Spinal cord (tissue), 10 donors: ENCODE measurements around the gene DBN1. TPM values are rescaled to one million over a fixed set of nuclear protein-coding genes. Genes with fewer than 3 reads are reported as not detected.

ENCODE experiments used
- DNase-seq, 6 donors: peaks; one replicate each; pipeline versions ENCODE4 v3.0.0 to v3.0.0-alpha.2; 2013 to 2015; ENCODE audit warnings: low spot score in 6 of 6, low read depth in 4 of 6
- H3K27ac ChIP-seq: one replicate; pipeline ENCODE4 v1.5.1; 2013; ENCODE audit warnings: low read depth, low read length, control low read depth
- H3K27me3 ChIP-seq: one replicate; pipeline ENCODE4 v1.6.1; 2013; ENCODE audit warnings: low read length; ENCODE audit not compliant: control insufficient read depth, insufficient read depth
- H3K36me3 ChIP-seq: one replicate; pipeline ENCODE4 v1.6.1; 2013; ENCODE audit warnings: low read length; ENCODE audit not compliant: control insufficient read depth, insufficient read depth
- H3K4me1 ChIP-seq: one replicate; pipeline ENCODE4 v1.6.1; 2013; ENCODE audit warnings: low read length; ENCODE audit not compliant: control insufficient read depth, insufficient read depth
- H3K4me3 ChIP-seq: one replicate; pipeline ENCODE4 v1.5.1; 2013; ENCODE audit warnings: low read depth, low read length, control low read depth
- H3K9me3 ChIP-seq: one replicate; pipeline ENCODE4 v1.6.1; 2013; ENCODE audit warnings: low read length; ENCODE audit not compliant: control insufficient read depth, insufficient read depth
- WGBS: methylation state at CpG from one replicate; pipeline ENCODE4 v1.1.5; 2013; ENCODE audit warnings: missing lambda C conversion rate; ENCODE audit not compliant: insufficient coverage; 5-methylcytosine and 5-hydroxymethylcytosine counted together
- polyA plus RNA-seq, 2 donors: library from polyadenylated mRNA; unstranded; fragments of 120-200 nt; gene quantifications; one replicate each; pipeline ENCODE4 v1.2.1, GENCODE V29; 2013; ENCODE audit not compliant: insufficient read length in 2 of 2
- total RNA-seq, 2 donors: library from RNA; depleted of rRNA in 1 of 2; stranded (reverse); fragments of 120-200 nt in 1 of 2; fragments of >200 nt in 1 of 2; gene quantifications; one replicate each; pipeline versions ENCODE4 v1.2.3 to v1.2.4, GENCODE V29; 2013 to 2014
- donor health status: healthy.

The DBN1 gene
- total and polyA plus RNA-seq, 4 donors, result 49.6 to 273 (median 173) TPM

- Histone ChIP-seq H3K27me3 (no peaks in the 10 kb centered on the region), H3K9me3 (no peaks in the 10 kb centered on the region), H3K4me1 (peaks cover 25% of the 10 kb centered on the region), H3K4me3 (no peak overlapping the region), H3K27ac (no peak overlapping the region), H3K36me3 (peaks cover 82% of the 10 kb centered on the region)
- 91% methylated on average over 16 of the region's 16 CpGs for WGBS
- DNase-seq, result no peak
These were observed 39.4 kb upstream of the DBN1 start for GRCh38 chr5:177512736-177513380.

- peaks cover 89% of the 10 kb centered on the region for H3K36me3 ChIP-seq
- 96% methylated on average over 34 of the region's 34 CpGs for WGBS
- H3K4me1 ChIP-seq, result peaks cover 20% of the 10 kb centered on the region
- no peaks in the 10 kb centered on the region for H3K9me3 ChIP-seq
- no peaks in the 10 kb centered on the region for H3K27me3 ChIP-seq
- no peak for DNase-seq
- H3K27ac ChIP-seq, result no peak overlapping the region
- no peak overlapping the region for H3K4me3 ChIP-seq
These were observed 38.6 kb upstream of the DBN1 start for GRCh38 chr5:177511796-177512675.

GRCh38 chr5:177511181-177511580, 37.7 kb upstream of the DBN1 start:
- H3K36me3 ChIP-seq, result peaks cover 89% of the 10 kb centered on the region
- H3K27me3 ChIP-seq, result no peaks in the 10 kb centered on the region
- peaks cover 18% of the 10 kb centered on the region for H3K4me1 ChIP-seq
- no peak overlapping the region for H3K4me3 ChIP-seq
- WGBS, result 91% methylated on average over 5 of the region's 5 CpGs
- no peak overlapping the region for H3K27ac ChIP-seq
- H3K9me3 ChIP-seq, result no peaks in the 10 kb centered on the region
- DNase-seq, result no peak

GRCh38 chr5:177510567-177511053, 37.2 kb upstream of the DBN1 start:
- H3K4me3 ChIP-seq, result no peak overlapping the region
- H3K36me3 ChIP-seq, result peaks cover 84% of the 10 kb centered on the region
- no peaks in the 10 kb centered on the region for H3K9me3 ChIP-seq
- 96% methylated on average over 15 of the region's 15 CpGs for WGBS
- peaks cover 12% of the 10 kb centered on the region for H3K4me1 ChIP-seq
- H3K27me3 ChIP-seq, result no peaks in the 10 kb centered on the region
- no peak overlapping the region for H3K27ac ChIP-seq
- DNase-seq, result no peak

- Histone ChIP-seq H3K36me3 (peaks cover 82% of the 10 kb centered on the region), H3K27ac (no peak overlapping the region), H3K4me1 (peaks cover 9% of the 10 kb centered on the region), H3K9me3 (no peaks in the 10 kb centered on the region), H3K27me3 (no peaks in the 10 kb centered on the region), H3K4me3 (no peak overlapping the region)
- 71% methylated on average over 11 of the region's 11 CpGs for WGBS
- DNase-seq, result no peak
These were observed 36.6 kb upstream of the DBN1 start for GRCh38 chr5:177509991-177510566.

GRCh38 chr5:177509381-177509951, 36.0 kb upstream of the DBN1 start, which contains the start of gene DOK3:
DOK3 (minus strand) TSS chr5:177509826; CDS start chr5:177509540, 286 bp downstream.
- no peak for DNase-seq
- Histone ChIP-seq H3K4me3 (no peak within 1 kb of the TSS), H3K27ac (no peak within 1 kb of the TSS), H3K36me3 (peaks cover 82% of the 10 kb centered on the region), H3K4me1 (peaks cover 9% of the 10 kb centered on the region), H3K27me3 (no peaks in the 10 kb centered on the region), H3K9me3 (no peaks in the 10 kb centered on the region)
- 44% methylated on average over 20 of the region's 20 CpGs for WGBS

- Histone ChIP-seq H3K27me3 (no peaks in the 10 kb centered on the region), H3K4me3 (no peak overlapping the region), H3K9me3 (no peaks in the 10 kb centered on the region), H3K4me1 (peaks cover 9% of the 10 kb centered on the region), H3K36me3 (peaks cover 82% of the 10 kb centered on the region), H3K27ac (no peak overlapping the region)
- no peak for DNase-seq
- WGBS, result 77% methylated on average over 7 of the region's 8 CpGs
These were observed 35.4 kb upstream of the DBN1 start for GRCh38 chr5:177508837-177509236.

- Histone ChIP-seq H3K4me1 (peaks cover 9% of the 10 kb centered on the region), H3K9me3 (no peaks in the 10 kb centered on the region), H3K36me3 (peaks cover 82% of the 10 kb centered on the region), H3K27ac (no peak overlapping the region), H3K27me3 (no peaks in the 10 kb centered on the region), H3K4me3 (no peak overlapping the region)
- 90% methylated on average over 26 of the region's 26 CpGs for WGBS
- no peak for DNase-seq
These were observed 34.8 kb upstream of the DBN1 start for GRCh38 chr5:177508221-177508611.

- no peak for DNase-seq
- H3K27me3 ChIP-seq, result no peaks in the 10 kb centered on the region
- H3K9me3 ChIP-seq, result no peaks in the 10 kb centered on the region
- H3K27ac ChIP-seq, result no peak overlapping the region
- H3K36me3 ChIP-seq, result peaks cover 81% of the 10 kb centered on the region
- 87% methylated on average over 12 of the region's 17 CpGs for WGBS
- H3K4me1 ChIP-seq, result peaks cover 9% of the 10 kb centered on the region
- no peak overlapping the region for H3K4me3 ChIP-seq
These were observed 34.3 kb upstream of the DBN1 start for GRCh38 chr5:177507596-177508220.
